PC-9 (cell line): ENCODE results near the gene DPH2. TPM values are rescaled to one million over a fixed set of nuclear protein-coding genes. Genes with fewer than 3 reads are reported as not detected.

Source experiments
- BruUV-seq: library from RNA; stranded (reverse); fragments of 400-500 nt; replicated peaks from 2 replicates; lab custom pipeline; 2021; lab: Mats Ljungman, UMichigan
- CTCF ChIA-PET: fragments of 300-600 bp; sonication (Branson Sonifier 250); formaldehyde crosslinking; loops from one replicate; lab custom pipeline; 2022; ENCODE audit warnings: antibody characterized with exemption; lab: Charles Lee
- POLR2A ChIA-PET: fragments of 300-600 bp; sonication (Branson Sonifier 250); formaldehyde crosslinking; loops from one replicate; lab custom pipeline; 2022; ENCODE audit warnings: antibody characterized with exemption; ENCODE audit not compliant: unreplicated experiment; lab: Charles Lee
- DNase-seq, 2 experiments: peaks; one replicate each; pipeline versions ENCODE4 v3.0.0 to v3.0.0-alpha.2; 2015 to 2022; ENCODE audit warnings: mixed read lengths in 1 of 2
- H2AFZ ChIP-seq: fragments of 200-600 bp; sonication (generic); 2 replicates; pipeline ENCODE4 v1.8.1; 2017; ENCODE audit warnings: antibody characterized with exemption
- H3F3A ChIP-seq: fragments of 200-600 bp; sonication (generic); 2 replicates; pipeline ENCODE4 v1.8.1; 2017; ENCODE audit warnings: antibody characterized with exemption, mild to moderate bottlenecking, low read depth; ENCODE audit not compliant: insufficient read depth
- H3K27ac ChIP-seq: fragments of 200-600 bp; sonication (generic); 2 replicates; pipeline ENCODE4 v1.6.1; 2016; ENCODE audit warnings: mixed run types
- H3K27me3 ChIP-seq: fragments of 200-600 bp; sonication (generic); 2 replicates; pipeline ENCODE4 v1.6.1; 2016; ENCODE audit warnings: low read depth, mixed run types; ENCODE audit not compliant: insufficient read depth
- H3K36me3 ChIP-seq: fragments of 200-600 bp; sonication (generic); 2 replicates; pipeline ENCODE4 v1.6.1; 2016; ENCODE audit warnings: low read depth, mixed run types
- H3K4me1 ChIP-seq: fragments of 200-600 bp; sonication (generic); replicated peaks from 2 replicates; pipeline ENCODE4 v1.6.1; 2016; ENCODE audit warnings: mixed run types; ENCODE audit not compliant: insufficient read depth
- H3K4me2 ChIP-seq: fragments of 200-600 bp; sonication (generic); 2 replicates; pipeline ENCODE4 v1.6.1; 2017; ENCODE audit warnings: mixed run types
- H3K4me3 ChIP-seq: fragments of 200-600 bp; sonication (generic); 2 replicates; pipeline ENCODE4 v1.6.1; 2016; ENCODE audit warnings: mixed run types
- H3K79me2 ChIP-seq: fragments of 200-600 bp; sonication (generic); 2 replicates; pipeline ENCODE4 v1.6.1; 2017; ENCODE audit warnings: low read depth, mixed run types
- H3K9me2 ChIP-seq: fragments of 200-600 bp; sonication (generic); 2 replicates; pipeline ENCODE4 v1.8.1; 2017; ENCODE audit warnings: mild to moderate bottlenecking; ENCODE audit not compliant: insufficient read depth
- H3K9me3 ChIP-seq: fragments of 200-600 bp; sonication (generic); 2 replicates; pipeline ENCODE4 v1.8.1; 2016; ENCODE audit warnings: low read depth; ENCODE audit not compliant: insufficient read depth
- H4K20me1 ChIP-seq: fragments of 200-600 bp; sonication (generic); 2 replicates; pipeline ENCODE4 v1.8.1; 2017; ENCODE audit not compliant: insufficient read depth
- EZH2 ChIP-seq: fragments of 200-600 bp; sonication (generic); IDR thresholded peaks from 2 replicates; pipeline ENCODE4 v1.8.0; 2017; ENCODE audit warnings: antibody characterized with exemption, low read depth
- intact Hi-C: fragments of 100-400 bp; cut with micrococcal nuclease; formaldehyde crosslinking; loops from one replicate; pipeline ENCODE4 v1.10.0; 2022; ENCODE audit not compliant: unreplicated experiment
- total RNA-seq: library from RNA; stranded (reverse); gene quantifications from 2 replicates; pipeline ENCODE4 v1.2.3, GENCODE V29; 2021
- TF ChIP-seq, protein P1 (sequence below): fragments of 200-600 bp; sonication (generic); conservative IDR thresholded peaks from 2 replicates; pipeline ENCODE4 v1.6.1; 2017; ENCODE audit warnings: mixed run types, antibody characterized with exemption, mild to moderate bottlenecking, moderate library complexity

Gene DPH2
- total RNA-seq, 1 experiment from 2014 or later: 37.8 TPM

DNA sequence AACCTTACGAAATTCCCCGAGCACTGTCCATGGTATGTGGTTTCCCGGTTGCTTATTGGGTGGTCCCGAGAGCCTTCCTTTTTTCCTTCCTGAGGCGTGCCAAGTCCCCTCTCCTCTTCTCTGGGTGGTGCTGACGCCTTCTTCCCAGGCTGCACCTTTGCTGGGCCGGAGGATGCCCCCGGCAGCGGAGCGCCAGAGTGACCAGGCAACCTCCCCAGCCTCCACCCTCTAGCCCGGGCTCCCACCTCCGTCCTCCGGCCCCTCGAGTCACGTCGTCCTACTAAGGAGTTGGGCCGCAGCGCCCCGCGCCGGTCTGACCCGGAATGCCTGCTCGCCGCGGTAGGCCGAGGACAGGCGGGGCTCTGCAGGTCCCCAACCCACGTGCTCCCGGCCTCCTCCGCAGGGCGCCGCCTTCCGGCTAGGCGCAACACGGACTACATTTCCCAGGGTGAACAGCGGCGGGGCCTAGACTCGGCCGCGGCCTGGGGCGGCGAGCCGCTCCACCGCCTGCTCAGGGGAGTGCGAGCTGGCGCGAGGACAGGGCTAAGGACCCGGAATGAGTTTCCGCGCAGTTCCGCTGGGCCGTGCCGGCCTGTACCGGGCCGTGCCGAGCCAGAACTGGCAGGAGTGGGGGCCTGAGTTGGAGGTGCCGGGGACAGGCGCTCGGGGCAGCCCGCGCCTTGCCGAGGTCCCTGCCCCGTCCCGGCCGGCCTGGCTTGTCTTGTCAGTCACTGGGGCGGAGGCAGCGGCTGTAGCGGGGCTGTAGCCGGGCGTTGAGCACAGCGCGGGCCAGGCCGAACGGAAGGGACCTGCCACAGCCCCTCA is 23.4 kb upstream of the DPH2 start, which contains the start of gene IPO13:
Gene IPO13, plus strand, starts transcription at position 715 of the 825 bp plus-strand sequence. CDS start 651 bp downstream, outside the sequence.
- Histone ChIP-seq H3K79me2 (peaks cover 17% of the 10 kb centered on the region; the same call in 1 of the 2 replicates), H3K27me3 (no peaks in the 10 kb centered on the region), H3K9me3 (no peaks in the 10 kb centered on the region), H2AFZ (peak within 1 kb of the TSS; percentile 94), H3K4me1 (peaks cover 26% of the 10 kb centered on the region), H4K20me1 (no peaks in the 10 kb centered on the region), H3K9me2 (no peaks in the 10 kb centered on the region), H3F3A (peaks cover 6% of the 10 kb centered on the region; the same call in 1 of the 2 replicates), H3K36me3 (no peaks in the 10 kb centered on the region), H3K27ac (peak within 1 kb of the TSS; percentile 75), H3K4me2 (peak within 1 kb of the TSS; percentile 100), H3K4me3 (peak within 1 kb of the TSS; percentile 74)
- TF ChIP-seq, protein P1, sequence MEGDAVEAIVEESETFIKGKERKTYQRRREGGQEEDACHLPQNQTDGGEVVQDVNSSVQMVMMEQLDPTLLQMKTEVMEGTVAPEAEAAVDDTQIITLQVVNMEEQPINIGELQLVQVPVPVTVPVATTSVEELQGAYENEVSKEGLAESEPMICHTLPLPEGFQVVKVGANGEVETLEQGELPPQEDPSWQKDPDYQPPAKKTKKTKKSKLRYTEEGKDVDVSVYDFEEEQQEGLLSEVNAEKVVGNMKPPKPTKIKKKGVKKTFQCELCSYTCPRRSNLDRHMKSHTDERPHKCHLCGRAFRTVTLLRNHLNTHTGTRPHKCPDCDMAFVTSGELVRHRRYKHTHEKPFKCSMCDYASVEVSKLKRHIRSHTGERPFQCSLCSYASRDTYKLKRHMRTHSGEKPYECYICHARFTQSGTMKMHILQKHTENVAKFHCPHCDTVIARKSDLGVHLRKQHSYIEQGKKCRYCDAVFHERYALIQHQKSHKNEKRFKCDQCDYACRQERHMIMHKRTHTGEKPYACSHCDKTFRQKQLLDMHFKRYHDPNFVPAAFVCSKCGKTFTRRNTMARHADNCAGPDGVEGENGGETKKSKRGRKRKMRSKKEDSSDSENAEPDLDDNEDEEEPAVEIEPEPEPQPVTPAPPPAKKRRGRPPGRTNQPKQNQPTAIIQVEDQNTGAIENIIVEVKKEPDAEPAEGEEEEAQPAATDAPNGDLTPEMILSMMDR: peak; percentile 79
- no peak for TF ChIP-seq EZH2
- ChIA-PET CTCF (interaction anchor here (0.5 to 2.8 kb wide), 8 partner anchors 12 to 240 kb away, joined by 3 to 13 read pairs (median 3); partner anchors contain the start of gene ST3GAL3), POLR2A (interaction anchor here (0.5 to 1.2 kb wide), 4 partner anchors 23 to 559 kb away, joined by 3 to 38 read pairs (median 6); partner anchors contain the start of genes DPH2 and SLC6A9)
- DNase-seq: peak; percentile 86 to 98
- intact Hi-C loops: loop anchor here (1.0 to 2.0 kb wide), 5 partner anchors 23 to 418 kb away; partner anchors contain the start of genes CCDC24 and ST3GAL3
- no TSS peak for BruUV-seq

DNA sequence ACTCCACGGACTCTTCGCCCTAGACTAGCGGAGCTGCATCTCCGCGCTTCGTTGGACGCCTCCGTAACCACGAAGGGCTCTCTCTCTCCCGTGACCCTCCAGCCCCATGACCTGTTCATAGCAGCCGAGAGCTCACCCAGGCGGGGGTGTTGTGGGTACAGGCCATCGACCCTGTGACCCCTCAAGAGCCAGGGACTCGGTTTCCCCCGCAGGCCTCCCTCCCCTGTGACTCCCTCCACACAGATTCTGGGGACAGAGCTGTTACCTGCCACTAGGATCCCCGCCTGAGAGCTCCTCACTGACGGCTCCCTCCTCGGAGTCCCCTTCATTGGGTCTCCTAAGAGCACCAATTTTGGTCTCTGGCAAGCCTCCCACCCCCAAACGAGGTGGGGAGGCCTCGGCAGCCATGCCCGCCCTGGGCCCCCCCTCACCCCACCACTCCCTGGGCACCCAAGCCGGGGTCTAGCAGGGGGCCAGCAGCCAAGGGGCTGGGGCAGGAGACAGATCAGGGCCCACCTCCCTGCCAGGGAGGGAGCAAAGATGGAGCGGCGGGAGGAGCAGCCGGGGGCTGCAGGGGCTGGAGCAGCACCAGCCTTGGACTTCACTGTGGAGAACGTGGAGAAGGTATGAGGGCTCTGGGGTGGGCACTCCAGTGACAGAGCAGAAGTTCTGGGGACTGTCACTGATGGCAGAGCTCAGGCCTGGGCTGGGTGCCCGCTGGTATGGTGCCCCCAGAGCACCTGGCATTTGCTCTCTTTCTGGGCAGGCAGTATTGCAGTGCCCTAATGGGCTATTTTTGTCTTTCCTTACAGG is 22.5 kb upstream of the DPH2 start:
- Histone ChIP-seq H3K9me2 (no peaks in the 10 kb centered on the region), H3K9me3 (no peaks in the 10 kb centered on the region), H2AFZ (peak overlapping the region; percentile 94), H3F3A (peaks cover 6% of the 10 kb centered on the region; the same call in 1 of the 2 replicates), H3K36me3 (no peaks in the 10 kb centered on the region), H3K4me1 (peaks cover 26% of the 10 kb centered on the region), H3K4me2 (peak overlapping the region; percentile 100), H3K27ac (no peak overlapping the region; the same call in 1 of the 2 replicates), H3K4me3 (peak overlapping the region; percentile 74), H3K79me2 (peaks cover 17% of the 10 kb centered on the region; the same call in 1 of the 2 replicates), H4K20me1 (no peaks in the 10 kb centered on the region), H3K27me3 (no peaks in the 10 kb centered on the region)
- DNase-seq: no peak
- BruUV-seq: no TSS peak
- CTCF ChIA-PET: interaction anchor here (0.6 to 2.8 kb wide), 4 partner anchors 101 to 234 kb away, joined by 3 to 13 read pairs (median 3); no protein-coding TSS in a partner anchor
- POLR2A ChIA-PET: interaction anchor here (0.5 to 0.9 kb wide), 4 partner anchors 23 to 1781 kb away, joined by 3 to 38 read pairs (median 6); partner anchors contain the start of genes DPH2 and SLC6A9
- intact Hi-C loops: loop anchor here (2.0 kb wide), 2 partner anchors 44 to 418 kb away; partner anchors contain the start of gene CCDC24
- TF ChIP-seq, protein P1: no peak
- TF ChIP-seq EZH2: no peak
